Stimulated activated CD4-positive, alpha-beta T cell treated with anti-CD3 and anti-CD28 coated beads, TNF-alpha, amount 100 ng/mL, for 24 hours (primary cell): ENCODE measurements around the gene RNU5B-1.
"Not testable (repeated sequence)": the region's sequence is repeated elsewhere in the genome, so short reads cannot be mapped to it uniquely, and the experiment has no call there.

ENCODE experiments used
- DNase-seq, 3 experiments: peaks; one replicate each; pipeline ENCODE4 v3.0.0-alpha.2; 2020; ENCODE audit warnings: low read depth in 3 of 3

RNU5B-1 gene

GRCh38 chr15:65304381-65305149, at the start of gene RNU5B-1:
Gene RNU5B-1 (plus strand): TSS chr15:65304677.
- peak; percentile 66 to 82 (median 72) for DNase-seq

GRCh38 chr15:65254758-65255157, 49.7 kb upstream of the RNU5B-1 start:
- DNase-seq: no peak

GRCh38 chr15:65255486-65256140, 48.9 kb upstream of the RNU5B-1 start:
- no peak for DNase-seq

GRCh38 chr15:65258375-65259262, 45.9 kb upstream of the RNU5B-1 start:
- DNase-seq: no peak

- no peak for DNase-seq
Observed at GRCh38 chr15:65259367-65259797, 45.1 kb upstream of the RNU5B-1 start.

GRCh38 chr15:65260968-65261367, 43.5 kb upstream of the RNU5B-1 start:
- no peak for DNase-seq

GRCh38 chr15:65263313-65263712, 41.2 kb upstream of the RNU5B-1 start:
- DNase-seq: no peak

- DNase-seq: no peak
Observed at GRCh38 chr15:65264863-65265430, 39.5 kb upstream of the RNU5B-1 start.

- no peak for DNase-seq
Observed at GRCh38 chr15:65266469-65266868, 38.0 kb upstream of the RNU5B-1 start.

- DNase-seq: no peak
Observed at GRCh38 chr15:65268411-65268810, 36.1 kb upstream of the RNU5B-1 start.

GRCh38 chr15:65270811-65271545, 33.5 kb upstream of the RNU5B-1 start:
- not testable (repeated sequence) for DNase-seq

- no peak for DNase-seq
Observed at GRCh38 chr15:65275104-65275727, 29.3 kb upstream of the RNU5B-1 start.

- DNase-seq: no peak
Observed at GRCh38 chr15:65275728-65276126, 28.8 kb upstream of the RNU5B-1 start.

GRCh38 chr15:65277015-65277414, 27.5 kb upstream of the RNU5B-1 start:
- DNase-seq: no peak

GRCh38 chr15:65278480-65278879, 26.0 kb upstream of the RNU5B-1 start:
- DNase-seq: no peak

GRCh38 chr15:65285291-65286068, 19.0 kb upstream of the RNU5B-1 start:
- DNase-seq: no peak

- no peak for DNase-seq
Observed at GRCh38 chr15:65286069-65286703, 18.3 kb upstream of the RNU5B-1 start.

- DNase-seq: peak; percentile 68 to 93 (median 89)
Observed at GRCh38 chr15:65286704-65287519, 17.6 kb upstream of the RNU5B-1 start, which contains the start of gene PARP16. Gene PARP16 (minus strand): TSS chr15:65286883. CDS start chr15:65286426, 457 bp downstream.

- DNase-seq: no peak
Observed at GRCh38 chr15:65287520-65287855, 17.0 kb upstream of the RNU5B-1 start.
